ENCODE data around the gene ANKFN1. TPM values are rescaled to one million over a fixed set of nuclear protein-coding genes. Genes with fewer than 3 reads are reported as not detected.

The ANKFN1 gene
- total RNA-seq, 1 donor from 2014 or later: not detected

DNA sequence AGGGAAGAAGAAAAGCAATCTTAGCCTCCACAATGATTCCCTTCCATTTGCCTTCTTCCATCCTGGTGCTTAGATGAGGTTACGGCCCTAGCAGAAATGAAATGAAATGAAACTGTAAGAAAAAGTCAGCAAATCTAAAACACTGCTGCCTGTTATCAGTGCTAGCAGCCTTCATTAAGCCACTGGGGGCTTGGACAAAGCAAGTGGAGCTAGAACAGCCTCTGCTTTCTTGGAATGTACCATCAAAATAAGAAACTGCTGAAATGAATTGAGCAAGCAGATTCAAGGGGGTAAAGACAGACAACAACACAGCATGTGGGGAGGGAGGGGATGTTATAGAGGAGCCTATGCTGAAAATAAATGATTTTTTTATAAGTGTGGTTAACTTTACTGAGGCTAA, 5.1 kb downstream of the ANKFN1 start:
- no peaks in the 10 kb centered on the region for H3K36me3 ChIP-seq (ENCODE audit: insufficient read depth, low read length)
- DNase-seq (ENCODE audit: low read depth) (no peak), FAIRE-seq (no peak)
- no peak overlapping the region for H3K27ac ChIP-seq (ENCODE audit: low read depth, low read length)
- no peaks in the 10 kb centered on the region for H3K4me1 Mint-ChIP-seq (ENCODE audit: low read depth, unreplicated experiment)
- no peaks in the 10 kb centered on the region for H3K27me3 ChIP-seq (ENCODE audit: insufficient read depth, low read length)
- H4K20me1 ChIP-seq (ENCODE audit: insufficient read depth, low read length): no peaks in the 10 kb centered on the region
- H3K4me1 ChIP-seq (ENCODE audit: insufficient read depth, low read length): peaks cover 3% of the 10 kb centered on the region
- peaks cover 3% of the 10 kb centered on the region for H3K27me3 Mint-ChIP-seq (ENCODE audit: low read depth, unreplicated experiment)
- H3K4me2 ChIP-seq (ENCODE audit: low read length): no peak overlapping the region
- no peaks in the 10 kb centered on the region for H3K9me3 ChIP-seq (ENCODE audit: insufficient read depth, low read depth, low read length)
- H3K79me2 ChIP-seq (ENCODE audit: insufficient read depth, low read length): no peaks in the 10 kb centered on the region
- no peak overlapping the region for H3K27ac Mint-ChIP-seq (ENCODE audit: unreplicated experiment)
- no peak overlapping the region for H3K4me3 Mint-ChIP-seq (ENCODE audit: unreplicated experiment)
- no peak overlapping the region for H3K9ac ChIP-seq (ENCODE audit: low read length)
- no peaks in the 10 kb centered on the region for H3K9me3 Mint-ChIP-seq (ENCODE audit: unreplicated experiment)
- H3K4me3 ChIP-seq (ENCODE audit: insufficient read depth, low read depth, low read length): no peak overlapping the region
- no peak for TF ChIP-seq EZH2 (IDR thresholded peaks at IDR 0.05; ENCODE audit: insufficient read depth, low read length)
- TF ChIP-seq, protein P1, sequence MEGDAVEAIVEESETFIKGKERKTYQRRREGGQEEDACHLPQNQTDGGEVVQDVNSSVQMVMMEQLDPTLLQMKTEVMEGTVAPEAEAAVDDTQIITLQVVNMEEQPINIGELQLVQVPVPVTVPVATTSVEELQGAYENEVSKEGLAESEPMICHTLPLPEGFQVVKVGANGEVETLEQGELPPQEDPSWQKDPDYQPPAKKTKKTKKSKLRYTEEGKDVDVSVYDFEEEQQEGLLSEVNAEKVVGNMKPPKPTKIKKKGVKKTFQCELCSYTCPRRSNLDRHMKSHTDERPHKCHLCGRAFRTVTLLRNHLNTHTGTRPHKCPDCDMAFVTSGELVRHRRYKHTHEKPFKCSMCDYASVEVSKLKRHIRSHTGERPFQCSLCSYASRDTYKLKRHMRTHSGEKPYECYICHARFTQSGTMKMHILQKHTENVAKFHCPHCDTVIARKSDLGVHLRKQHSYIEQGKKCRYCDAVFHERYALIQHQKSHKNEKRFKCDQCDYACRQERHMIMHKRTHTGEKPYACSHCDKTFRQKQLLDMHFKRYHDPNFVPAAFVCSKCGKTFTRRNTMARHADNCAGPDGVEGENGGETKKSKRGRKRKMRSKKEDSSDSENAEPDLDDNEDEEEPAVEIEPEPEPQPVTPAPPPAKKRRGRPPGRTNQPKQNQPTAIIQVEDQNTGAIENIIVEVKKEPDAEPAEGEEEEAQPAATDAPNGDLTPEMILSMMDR (IDR thresholded peaks at IDR 0.05; ENCODE audit: insufficient read depth, low read depth, low read length): no peak
- no peak overlapping the region for H2AFZ ChIP-seq (ENCODE audit: low read depth, low read length)
- no peaks in the 10 kb centered on the region for H3K36me3 Mint-ChIP-seq (ENCODE audit: low read depth, unreplicated experiment)

DNA sequence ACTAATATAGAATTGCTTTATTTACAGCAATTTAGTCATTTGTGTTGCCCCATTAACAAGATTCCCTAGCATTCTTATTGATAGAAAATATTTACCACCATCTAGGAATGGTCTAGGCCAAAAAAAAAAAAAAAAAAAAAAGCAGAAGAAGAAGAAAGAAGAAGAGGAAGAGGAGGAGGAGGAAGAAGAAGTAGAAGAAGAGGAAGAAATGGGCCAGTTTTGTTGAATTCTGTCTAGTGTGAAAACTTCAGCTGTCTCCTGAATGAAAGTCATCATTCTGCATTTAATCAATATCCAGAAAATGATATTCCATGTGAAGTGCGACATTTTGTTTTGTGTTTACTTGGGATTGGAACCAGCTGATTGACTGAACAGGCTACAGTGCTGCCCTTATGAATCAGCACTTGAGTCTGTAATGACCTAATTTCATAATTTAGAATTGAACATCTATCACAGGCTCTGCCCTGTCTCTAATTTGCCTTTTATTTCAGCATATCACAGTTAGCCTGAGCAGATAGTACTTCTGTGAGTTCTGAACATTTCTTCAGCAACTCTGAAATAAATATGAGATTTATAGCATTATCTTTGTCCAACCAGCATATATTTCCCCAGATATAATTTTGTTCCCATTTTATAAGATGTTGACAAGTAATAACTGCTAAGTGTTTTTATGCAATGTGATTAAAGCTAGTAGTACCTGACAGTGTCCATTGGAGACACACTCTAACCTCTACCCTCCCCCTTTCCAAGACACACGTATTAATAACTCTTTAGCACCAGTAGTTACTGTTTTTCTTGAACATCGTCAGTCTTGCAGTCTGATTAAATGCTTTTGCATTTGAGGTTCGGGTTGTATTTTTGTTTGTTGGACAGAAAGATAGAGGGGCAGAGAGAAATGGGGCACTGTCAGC, 5.9 kb downstream of the ANKFN1 start:
- no peaks in the 10 kb centered on the region for H3K79me2 ChIP-seq (ENCODE audit: insufficient read depth, low read length)
- no peak overlapping the region for H3K4me3 Mint-ChIP-seq (ENCODE audit: unreplicated experiment)
- no peaks in the 10 kb centered on the region for H3K9me3 ChIP-seq (ENCODE audit: insufficient read depth, low read depth, low read length)
- no peaks in the 10 kb centered on the region for H3K4me1 Mint-ChIP-seq (ENCODE audit: low read depth, unreplicated experiment)
- H2AFZ ChIP-seq (ENCODE audit: low read depth, low read length): no peak overlapping the region
- no peak overlapping the region for H3K27ac Mint-ChIP-seq (ENCODE audit: unreplicated experiment)
- no peak overlapping the region for H3K4me3 ChIP-seq (ENCODE audit: insufficient read depth, low read depth, low read length)
- H4K20me1 ChIP-seq (ENCODE audit: insufficient read depth, low read length): no peaks in the 10 kb centered on the region
- TF ChIP-seq, protein P1 (IDR thresholded peaks at IDR 0.05; ENCODE audit: insufficient read depth, low read depth, low read length): no peak
- TF ChIP-seq EZH2 (IDR thresholded peaks at IDR 0.05; ENCODE audit: insufficient read depth, low read length): no peak
- FAIRE-seq (no peak), DNase-seq (ENCODE audit: low read depth) (no peak)
- H3K36me3 ChIP-seq (ENCODE audit: insufficient read depth, low read length): no peaks in the 10 kb centered on the region
- H3K27me3 ChIP-seq (ENCODE audit: insufficient read depth, low read length): no peaks in the 10 kb centered on the region
- H3K27ac ChIP-seq (ENCODE audit: low read depth, low read length): no peak overlapping the region
- no peak overlapping the region for H3K9ac ChIP-seq (ENCODE audit: low read length)
- peaks cover 3% of the 10 kb centered on the region for H3K27me3 Mint-ChIP-seq (ENCODE audit: low read depth, unreplicated experiment)
- H3K9me3 Mint-ChIP-seq (ENCODE audit: unreplicated experiment): no peaks in the 10 kb centered on the region
- no peak overlapping the region for H3K4me2 ChIP-seq (ENCODE audit: low read length)
- no peaks in the 10 kb centered on the region for H3K36me3 Mint-ChIP-seq (ENCODE audit: low read depth, unreplicated experiment)
- peaks cover 6% of the 10 kb centered on the region for H3K4me1 ChIP-seq (ENCODE audit: insufficient read depth, low read length)

DNA sequence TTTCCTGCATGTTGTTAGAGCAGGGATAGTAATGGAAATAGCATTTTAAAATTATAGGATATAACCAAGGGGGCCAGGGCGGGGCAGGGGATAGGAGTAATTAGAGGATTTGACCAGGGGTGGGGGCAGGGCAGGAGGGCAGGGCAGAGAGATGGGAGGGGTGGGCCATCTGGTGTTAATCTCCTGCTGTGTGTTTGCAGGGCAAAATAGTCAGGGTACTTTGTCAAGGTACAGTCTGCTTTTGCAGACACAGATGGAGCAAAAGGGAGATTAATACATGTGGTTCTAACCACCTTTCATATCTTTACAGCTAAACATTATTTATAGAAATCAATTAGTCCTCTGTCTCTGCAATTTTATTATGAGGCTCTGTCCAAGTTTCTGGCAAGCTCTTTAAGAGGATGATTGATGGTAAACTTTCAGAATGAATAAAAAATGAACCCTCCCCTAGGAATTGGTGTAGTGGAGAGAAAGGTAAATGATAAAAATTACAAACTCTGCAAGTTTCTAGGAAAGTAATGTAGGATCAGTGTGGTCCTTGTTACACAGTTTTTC, 6.6 kb downstream of the ANKFN1 start:
- Histone ChIP-seq H3K4me2 (ENCODE audit: low read length) (no peak overlapping the region), H3K79me2 (ENCODE audit: insufficient read depth, low read length) (no peaks in the 10 kb centered on the region), H3K9me3 (ENCODE audit: insufficient read depth, low read depth, low read length) (no peaks in the 10 kb centered on the region), H2AFZ (ENCODE audit: low read depth, low read length) (no peak overlapping the region), H3K27me3 (ENCODE audit: insufficient read depth, low read length) (no peaks in the 10 kb centered on the region), H4K20me1 (ENCODE audit: insufficient read depth, low read length) (no peaks in the 10 kb centered on the region), H3K36me3 (ENCODE audit: insufficient read depth, low read length) (no peaks in the 10 kb centered on the region), H3K4me1 (ENCODE audit: insufficient read depth, low read length) (peaks cover 6% of the 10 kb centered on the region), H3K27ac (ENCODE audit: low read depth, low read length) (no peak overlapping the region), H3K4me3 (ENCODE audit: insufficient read depth, low read depth, low read length) (no peak overlapping the region), H3K9ac (ENCODE audit: low read length) (no peak overlapping the region)
- FAIRE-seq (no peak), DNase-seq (ENCODE audit: low read depth) (no peak)
- H3K27ac Mint-ChIP-seq (ENCODE audit: unreplicated experiment): no peak overlapping the region
- H3K9me3 Mint-ChIP-seq (ENCODE audit: unreplicated experiment): no peaks in the 10 kb centered on the region
- no peak overlapping the region for H3K4me3 Mint-ChIP-seq (ENCODE audit: unreplicated experiment)
- H3K27me3 Mint-ChIP-seq (ENCODE audit: low read depth, unreplicated experiment): peaks cover 3% of the 10 kb centered on the region
- H3K36me3 Mint-ChIP-seq (ENCODE audit: low read depth, unreplicated experiment): no peaks in the 10 kb centered on the region
- no peaks in the 10 kb centered on the region for H3K4me1 Mint-ChIP-seq (ENCODE audit: low read depth, unreplicated experiment)
- TF ChIP-seq EZH2 (IDR thresholded peaks at IDR 0.05; ENCODE audit: insufficient read depth, low read length): no peak
- TF ChIP-seq, protein P1 (IDR thresholded peaks at IDR 0.05; ENCODE audit: insufficient read depth, low read depth, low read length): no peak
